ENCODE measurements around the gene PIK3R6.

DNA sequence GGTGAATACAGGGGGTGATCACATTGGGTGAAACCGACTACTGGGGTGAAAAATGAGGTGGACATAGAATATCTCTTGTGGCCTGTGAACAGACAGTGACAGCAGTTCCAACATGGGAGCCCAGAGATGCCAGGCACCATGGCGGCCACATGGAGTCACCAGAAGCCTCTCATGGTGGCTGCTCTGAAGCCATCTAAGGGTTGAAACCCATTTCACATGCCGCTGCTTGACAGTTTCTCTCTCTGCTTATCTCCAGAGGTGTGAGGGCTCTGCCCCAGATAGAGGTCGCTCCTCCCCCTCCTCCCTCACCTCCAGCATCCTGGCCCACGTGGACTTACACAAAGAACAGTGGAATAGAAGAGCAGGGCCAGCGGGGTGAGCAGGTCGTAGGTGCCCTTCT, 37.9 kb upstream of the PIK3R6 start:
- TF ChIP-seq EZH2 (IDR thresholded peaks at IDR 0.05; ENCODE audit: insufficient read depth, poor library complexity, severe bottlenecking) = no peak
- no peak for TF ChIP-seq EZH2phosphoT487 (IDR thresholded peaks at IDR 0.05; ENCODE audit: insufficient read depth, low read depth)
